Occipital lobe (tissue), 3 donors: Measurements from ENCODE around the gene CCAR1. TPM values are rescaled to one million over a fixed set of nuclear protein-coding genes. Genes with fewer than 3 reads are reported as not detected.
"Not testable (repeated sequence)": the region's sequence is repeated elsewhere in the genome, so short reads cannot be mapped to it uniquely, and the experiment has no call there.

Experiments used
- DNase-seq: peaks from one replicate; lab custom pipeline; 2025; lab: John Stamatoyannopoulos, UW
- small RNA-seq: library from RNA; depleted of rRNA; stranded (forward); fragments of <200 nt; gene quantifications from one replicate; pipeline ENCODE3, GENCODE V24; 2014
- total RNA-seq: library from RNA; depleted of rRNA; stranded (reverse); fragments of >200 nt; gene quantifications from one replicate; pipeline ENCODE4 v1.2.3, GENCODE V29; 2014

Gene CCAR1
- total RNA-seq, 1 donor from 2014 or later: 41.0 TPM

DNA sequence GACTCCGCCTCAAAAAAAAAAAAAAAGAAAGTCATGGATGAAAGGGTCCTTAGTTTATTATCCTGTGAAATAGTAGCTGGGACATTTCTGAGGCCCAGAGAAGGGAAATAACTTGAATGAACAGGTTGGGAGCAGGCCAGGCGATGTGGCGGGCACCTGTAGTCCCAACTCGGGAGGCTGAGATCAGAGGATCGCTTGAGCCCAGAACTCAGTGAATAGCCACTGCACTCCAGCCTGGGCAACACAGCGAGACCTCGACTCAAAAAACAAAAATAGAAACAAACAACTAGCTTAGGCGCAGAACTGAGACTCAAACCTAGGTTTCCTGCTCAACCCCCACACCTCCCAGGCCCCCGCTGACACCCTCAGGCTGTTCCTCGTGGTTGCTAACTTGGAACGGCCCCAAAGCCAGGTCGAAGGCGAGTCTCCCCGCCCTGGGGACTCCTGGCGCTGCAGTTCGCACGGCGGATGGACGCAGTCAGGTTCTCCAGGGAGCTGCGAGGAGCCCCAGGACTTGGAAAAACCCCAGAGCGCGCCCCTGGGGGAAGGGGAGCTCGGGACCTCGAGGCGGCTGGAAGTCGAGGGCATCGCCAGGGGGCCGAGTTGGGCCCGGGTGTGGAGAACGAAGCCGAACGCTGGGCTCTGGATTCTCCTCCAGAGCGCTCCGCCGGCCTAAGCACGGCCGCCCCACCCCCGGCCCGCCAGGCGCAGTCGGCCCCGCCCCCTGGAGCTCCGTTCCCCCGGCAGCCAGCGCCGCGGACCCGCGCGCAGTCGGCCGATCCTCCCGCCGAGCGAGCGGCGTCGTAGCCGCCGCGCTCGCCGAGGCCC is 105.9 kb downstream of the CCAR1 start, which contains the start of gene STOX1:
STOX1 (plus strand) TSS at position 768 of the 828 bp plus-strand sequence. CDS start 93 bp downstream, outside the sequence.
- DNase-seq: peak; percentile 33

DNA sequence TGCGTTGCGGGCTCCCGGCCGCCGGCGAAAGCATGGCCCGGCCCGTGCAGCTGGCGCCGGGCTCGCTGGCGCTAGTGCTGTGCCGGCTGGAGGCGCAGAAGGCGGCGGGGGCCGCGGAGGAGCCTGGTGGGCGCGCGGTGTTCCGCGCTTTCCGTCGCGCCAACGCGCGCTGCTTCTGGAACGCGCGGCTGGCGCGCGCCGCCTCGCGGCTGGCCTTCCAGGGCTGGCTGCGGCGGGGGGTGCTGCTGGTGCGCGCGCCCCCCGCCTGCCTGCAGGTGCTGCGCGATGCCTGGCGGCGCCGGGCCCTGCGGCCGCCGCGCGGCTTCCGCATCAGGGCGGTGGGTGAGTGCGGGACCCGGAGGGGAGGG is 106.5 kb downstream of the CCAR1 start:
- DNase-seq: not testable (repeated sequence)

DNA sequence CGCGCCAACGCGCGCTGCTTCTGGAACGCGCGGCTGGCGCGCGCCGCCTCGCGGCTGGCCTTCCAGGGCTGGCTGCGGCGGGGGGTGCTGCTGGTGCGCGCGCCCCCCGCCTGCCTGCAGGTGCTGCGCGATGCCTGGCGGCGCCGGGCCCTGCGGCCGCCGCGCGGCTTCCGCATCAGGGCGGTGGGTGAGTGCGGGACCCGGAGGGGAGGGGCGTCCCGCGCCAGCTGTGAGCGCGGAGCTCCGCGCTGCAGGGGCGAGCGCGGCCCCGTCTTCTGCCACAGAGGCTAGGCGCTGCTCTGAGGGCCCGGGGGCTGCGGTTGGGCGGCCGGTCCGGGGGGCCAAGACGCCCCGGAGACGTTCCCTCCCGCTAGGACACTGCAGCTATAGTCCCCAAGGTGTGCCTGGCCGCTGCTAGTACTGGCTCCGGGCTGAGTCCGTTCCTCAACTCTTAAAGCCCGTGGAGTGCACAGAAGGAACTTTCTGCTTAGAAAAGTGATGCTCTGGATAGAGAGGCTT is 107.1 kb downstream of the CCAR1 start:
- DNase-seq: not testable (repeated sequence)

DNA sequence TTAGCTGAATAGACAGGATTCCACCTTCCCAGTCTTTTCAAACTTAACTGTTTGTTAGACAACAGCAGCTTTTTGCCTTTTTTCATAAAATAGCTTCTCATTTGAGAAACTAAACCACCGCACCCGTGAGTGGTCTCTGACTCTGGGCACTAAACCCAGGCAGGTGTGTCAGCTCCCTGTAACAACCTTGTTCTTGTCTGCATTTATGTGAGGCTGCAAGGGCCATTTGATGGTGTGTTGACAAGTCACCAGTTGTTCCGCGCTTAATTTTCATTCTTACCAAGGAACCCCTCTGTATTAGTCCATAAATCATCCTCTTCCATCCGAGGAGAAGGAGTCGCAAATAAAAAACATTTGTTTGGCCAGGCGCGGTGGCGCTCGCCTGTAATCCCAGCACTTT is 107.8 kb downstream of the CCAR1 start:
- no peak for DNase-seq

DNA sequence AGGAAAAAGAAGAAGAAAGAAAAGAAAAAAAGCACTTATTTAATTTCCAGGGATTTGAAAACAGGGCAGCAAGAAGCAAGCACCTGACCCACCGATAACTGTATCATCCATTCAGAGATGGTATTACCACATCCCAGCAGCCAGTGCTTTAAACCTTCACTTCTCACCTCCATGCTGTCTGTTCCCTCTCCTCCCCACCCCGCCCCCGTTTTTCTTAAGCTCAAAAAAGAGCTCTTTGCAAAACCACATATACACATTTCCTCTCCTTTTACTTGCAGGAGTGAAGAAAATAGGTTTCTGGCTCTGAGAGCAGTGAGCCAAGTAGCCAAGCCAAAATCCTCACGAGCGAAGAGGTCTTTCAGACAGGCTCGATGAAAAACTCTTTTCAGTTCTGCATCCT is 108.5 kb downstream of the CCAR1 start:
- no peak for DNase-seq

DNA sequence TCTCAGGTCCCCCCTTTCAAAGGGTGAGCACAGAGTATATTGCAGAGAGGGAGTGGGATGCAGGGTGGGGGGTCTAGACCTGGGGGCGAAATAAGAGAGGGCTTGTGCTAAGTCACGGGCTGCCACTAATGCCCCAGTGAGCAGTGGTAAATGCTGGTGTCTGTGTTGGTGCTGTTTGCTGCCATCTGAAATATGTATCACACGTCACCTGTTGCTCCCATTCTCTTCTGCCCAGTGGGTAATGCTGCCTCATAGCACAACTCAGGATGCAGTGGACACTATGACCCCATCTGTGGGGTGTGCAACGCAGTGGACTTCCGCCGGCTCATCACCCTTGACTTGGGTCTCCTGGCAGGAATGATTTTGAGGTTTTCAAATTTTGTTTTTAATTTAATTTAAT is 108.9 kb downstream of the CCAR1 start:
- DNase-seq: no peak

DNA sequence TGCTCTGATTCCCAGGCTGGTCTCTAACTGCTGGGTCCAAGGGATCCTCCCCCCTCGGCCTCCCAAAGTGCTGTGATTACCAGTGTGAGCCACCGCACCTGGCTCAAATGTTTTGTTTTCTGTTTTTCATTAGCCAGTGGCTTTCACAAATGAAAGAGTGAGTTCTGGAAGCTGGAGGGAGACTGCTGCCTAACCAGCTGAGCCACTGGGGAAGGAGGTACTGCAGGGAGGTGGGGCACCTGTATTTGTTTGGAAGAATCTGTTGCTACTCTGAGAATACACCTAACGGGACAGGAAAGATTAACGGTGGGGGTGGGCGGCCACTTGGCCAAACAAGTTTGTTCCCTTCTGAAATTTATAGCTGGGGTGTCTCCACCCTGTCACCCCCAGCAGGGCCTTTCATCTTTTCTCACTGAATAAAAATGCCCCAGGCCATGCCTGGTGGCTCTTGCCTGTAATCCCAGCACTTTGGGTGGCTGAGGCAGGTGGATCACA is 111.0 kb downstream of the CCAR1 start:
- DNase-seq: no peak

DNA sequence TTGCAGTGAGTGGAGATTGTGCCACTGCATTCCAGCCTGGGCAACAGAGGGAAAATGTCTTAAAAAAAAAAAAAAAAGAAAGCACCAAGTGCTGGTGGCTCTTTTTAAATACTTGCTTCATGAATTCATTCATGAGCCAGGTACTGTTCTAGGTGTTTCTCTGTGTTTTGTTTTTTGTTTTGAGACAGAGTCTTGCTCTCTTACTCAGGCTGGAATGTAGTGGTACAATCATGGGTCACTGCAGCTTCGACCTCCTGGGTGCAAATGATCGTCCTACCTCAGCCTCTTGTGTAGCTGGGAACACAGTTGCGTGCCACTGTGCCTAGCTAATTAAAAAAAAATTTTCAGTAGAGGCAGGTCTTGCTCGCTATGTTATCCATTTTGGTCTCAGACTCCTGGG is 111.6 kb downstream of the CCAR1 start:
- DNase-seq: no peak

DNA sequence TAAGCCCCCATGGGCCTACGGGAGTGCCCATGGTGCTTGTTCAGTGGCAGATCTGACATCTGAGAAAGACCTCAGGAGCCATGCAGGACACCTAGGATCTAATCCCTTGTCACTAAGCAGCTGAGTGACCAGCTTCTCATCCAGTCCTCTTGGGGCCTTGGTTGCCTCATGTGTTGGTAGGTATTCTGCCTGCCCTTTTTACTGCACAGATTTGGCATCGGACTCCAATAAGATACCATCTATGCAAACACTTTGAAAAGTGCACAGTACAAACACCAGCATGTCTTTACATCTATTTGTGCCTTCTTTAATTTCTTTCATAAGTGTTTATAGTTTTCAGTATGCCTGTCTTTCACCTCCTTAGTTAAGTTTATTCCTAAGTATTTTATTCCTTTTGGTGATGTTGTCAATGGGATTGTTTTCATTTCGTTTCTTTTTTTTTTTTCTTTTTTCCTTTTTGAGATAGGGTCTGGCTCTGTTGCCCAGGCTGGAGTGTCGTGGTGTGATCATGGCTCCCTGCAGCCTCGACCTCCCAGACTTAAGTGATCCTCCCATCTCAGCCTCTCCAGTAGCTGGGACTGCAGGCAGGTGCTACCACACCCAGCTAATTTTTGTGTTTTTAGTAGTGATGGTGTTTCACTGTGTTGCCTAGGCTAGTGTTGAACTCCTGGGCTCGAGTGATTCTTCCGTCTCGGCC is 116.7 kb downstream of the CCAR1 start:
- no peak for DNase-seq

DNA sequence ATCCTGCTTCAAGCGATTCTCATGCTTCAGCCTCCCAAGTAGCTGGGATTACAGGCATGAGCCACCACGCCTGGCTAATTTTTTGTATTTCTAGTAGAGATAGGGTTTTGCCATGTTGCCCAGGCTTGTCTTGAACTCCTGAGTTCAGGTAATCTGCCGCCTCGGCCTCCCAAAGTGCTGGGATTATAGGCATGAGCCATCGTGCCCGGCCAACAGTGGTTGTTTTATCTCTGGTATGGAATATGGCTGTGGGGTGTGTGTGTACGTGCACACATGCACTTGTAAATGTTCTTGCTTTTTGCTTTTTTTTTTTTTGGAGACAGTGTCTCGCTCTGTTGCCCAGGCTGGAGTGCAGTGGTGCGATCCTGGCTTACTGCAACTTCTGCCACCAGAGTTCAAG is 119.6 kb downstream of the CCAR1 start:
- not testable (repeated sequence) for DNase-seq

Small RNAs within 50 kb of the gene (small RNA-seq; reads per million reads assigned to genes)
- not detected for gene MIR1254-1
- gene RF00019: not detected

Other genes starting within 250 kb of the CCAR1 start
- 30.9 TPM for gene DNA2, start 249.3 kb upstream of the CCAR1 start, total RNA-seq
- 70.8 TPM for gene SLC25A16, start 193.7 kb upstream of the CCAR1 start, total RNA-seq
- 33.5 TPM for gene TET1, start 160.9 kb upstream of the CCAR1 start, total RNA-seq
- 7.0 TPM for gene STOX1, start 106.3 kb downstream of the CCAR1 start, total RNA-seq
- gene DDX50, start 180.1 kb downstream of the CCAR1 start, total RNA-seq: 54.4 TPM
- 49.4 TPM for gene DDX21, start 234.9 kb downstream of the CCAR1 start, total RNA-seq